Measurements from ENCODE around the gene PHF21B. TPM values are rescaled to one million over a fixed set of nuclear protein-coding genes. Genes with fewer than 3 reads are reported as not detected.

Gene PHF21B
- total RNA-seq, 4 donors from 2014 or later, result not detected

- TF ChIP-seq POLR2AphosphoS5 (IDR thresholded peaks at IDR 0.05) (no peak), EP300 (IDR thresholded peaks at IDR 0.05) (no peak), POLR2A (IDR thresholded peaks at IDR 0.05) (no peak)
- Histone ChIP-seq H3K4me3 (no peak overlapping the region), H3K4me1 (no peaks in the 10 kb centered on the region), H3K9me3 (no peaks in the 10 kb centered on the region), H3K36me3 (no peaks in the 10 kb centered on the region), H3K27ac (no peak overlapping the region), H3K27me3 (peaks cover 68% of the 10 kb centered on the region)
- no peak for DNase-seq (ENCODE audit: low spot score in 2 of 2)
- WGBS, result 58% methylated on average over 7 of the region's 8 CpGs
These were observed 32.5 kb upstream of the PHF21B start for GRCh38 chr22:45042263-45042662.

GRCh38 chr22:45039133-45039532, 29.3 kb upstream of the PHF21B start:
- no peak overlapping the region for H3K27ac ChIP-seq
- TF ChIP-seq, protein P1, sequence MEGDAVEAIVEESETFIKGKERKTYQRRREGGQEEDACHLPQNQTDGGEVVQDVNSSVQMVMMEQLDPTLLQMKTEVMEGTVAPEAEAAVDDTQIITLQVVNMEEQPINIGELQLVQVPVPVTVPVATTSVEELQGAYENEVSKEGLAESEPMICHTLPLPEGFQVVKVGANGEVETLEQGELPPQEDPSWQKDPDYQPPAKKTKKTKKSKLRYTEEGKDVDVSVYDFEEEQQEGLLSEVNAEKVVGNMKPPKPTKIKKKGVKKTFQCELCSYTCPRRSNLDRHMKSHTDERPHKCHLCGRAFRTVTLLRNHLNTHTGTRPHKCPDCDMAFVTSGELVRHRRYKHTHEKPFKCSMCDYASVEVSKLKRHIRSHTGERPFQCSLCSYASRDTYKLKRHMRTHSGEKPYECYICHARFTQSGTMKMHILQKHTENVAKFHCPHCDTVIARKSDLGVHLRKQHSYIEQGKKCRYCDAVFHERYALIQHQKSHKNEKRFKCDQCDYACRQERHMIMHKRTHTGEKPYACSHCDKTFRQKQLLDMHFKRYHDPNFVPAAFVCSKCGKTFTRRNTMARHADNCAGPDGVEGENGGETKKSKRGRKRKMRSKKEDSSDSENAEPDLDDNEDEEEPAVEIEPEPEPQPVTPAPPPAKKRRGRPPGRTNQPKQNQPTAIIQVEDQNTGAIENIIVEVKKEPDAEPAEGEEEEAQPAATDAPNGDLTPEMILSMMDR (IDR thresholded peaks at IDR 0.05), result no peak
- TF ChIP-seq EP300 (IDR thresholded peaks at IDR 0.05) (no peak), POLR2A (IDR thresholded peaks at IDR 0.05) (no peak)
- no peak for DNase-seq (ENCODE audit: low spot score in 2 of 2)
- H3K4me1 ChIP-seq, result no peaks in the 10 kb centered on the region
- H3K9me3 ChIP-seq, result no peaks in the 10 kb centered on the region
- peaks cover 66% of the 10 kb centered on the region for H3K27me3 ChIP-seq
- 70% methylated on average over 8 of the region's 8 CpGs for WGBS
- no peaks in the 10 kb centered on the region for H3K36me3 ChIP-seq
- no peak overlapping the region for H3K4me3 ChIP-seq

DNA sequence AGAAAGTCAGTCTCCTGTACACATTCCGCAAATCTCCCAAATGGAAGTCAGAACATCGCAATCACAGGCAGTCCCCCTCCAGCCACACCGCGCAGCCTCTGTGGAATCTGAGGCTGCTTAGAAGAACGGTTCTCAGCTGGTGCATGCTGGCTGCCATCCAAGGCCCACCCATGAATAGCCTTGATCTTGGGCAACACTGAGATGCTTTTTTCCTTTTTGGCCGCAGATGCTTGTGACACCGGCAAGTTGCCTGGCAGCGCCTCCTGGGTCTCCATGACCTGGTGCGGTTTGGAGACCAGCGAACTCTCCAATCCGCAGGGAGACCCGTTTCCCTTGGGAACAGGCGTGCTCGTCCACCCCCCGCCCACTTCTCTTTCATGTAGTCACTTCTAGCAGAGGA, 26.3 kb upstream of the PHF21B start:
- DNase-seq (ENCODE audit: low spot score in 2 of 2), result no peak
- 59% methylated on average over 15 of the region's 15 CpGs for WGBS
- H3K27me3 ChIP-seq, result peaks cover 61% of the 10 kb centered on the region
- H3K4me1 ChIP-seq, result no peaks in the 10 kb centered on the region
- no peaks in the 10 kb centered on the region for H3K9me3 ChIP-seq
- TF ChIP-seq EP300 (IDR thresholded peaks at IDR 0.05) (no peak), POLR2A (IDR thresholded peaks at IDR 0.05) (no peak), POLR2AphosphoS5 (IDR thresholded peaks at IDR 0.05) (no peak)
- TF ChIP-seq, protein P1 (IDR thresholded peaks at IDR 0.05), result no peak
- H3K27ac ChIP-seq, result no peak overlapping the region
- no peaks in the 10 kb centered on the region for H3K36me3 ChIP-seq
- H3K4me3 ChIP-seq, result no peak overlapping the region

GRCh38 chr22:45034821-45035220, 25.0 kb upstream of the PHF21B start:
- Histone ChIP-seq H3K9me3 (no peaks in the 10 kb centered on the region), H3K4me1 (no peaks in the 10 kb centered on the region), H3K4me3 (no peak overlapping the region), H3K36me3 (no peaks in the 10 kb centered on the region), H3K27me3 (peaks cover 65% of the 10 kb centered on the region), H3K27ac (no peak overlapping the region)
- TF ChIP-seq, protein P1 (IDR thresholded peaks at IDR 0.05), result no peak
- no peak for TF ChIP-seq EP300 (IDR thresholded peaks at IDR 0.05)
- no peak for TF ChIP-seq POLR2AphosphoS5 (IDR thresholded peaks at IDR 0.05)
- no peak for TF ChIP-seq POLR2A (IDR thresholded peaks at IDR 0.05)
- WGBS, result 94% methylated on average over 8 of the region's 8 CpGs
- DNase-seq (ENCODE audit: low spot score in 2 of 2), result no peak

DNA sequence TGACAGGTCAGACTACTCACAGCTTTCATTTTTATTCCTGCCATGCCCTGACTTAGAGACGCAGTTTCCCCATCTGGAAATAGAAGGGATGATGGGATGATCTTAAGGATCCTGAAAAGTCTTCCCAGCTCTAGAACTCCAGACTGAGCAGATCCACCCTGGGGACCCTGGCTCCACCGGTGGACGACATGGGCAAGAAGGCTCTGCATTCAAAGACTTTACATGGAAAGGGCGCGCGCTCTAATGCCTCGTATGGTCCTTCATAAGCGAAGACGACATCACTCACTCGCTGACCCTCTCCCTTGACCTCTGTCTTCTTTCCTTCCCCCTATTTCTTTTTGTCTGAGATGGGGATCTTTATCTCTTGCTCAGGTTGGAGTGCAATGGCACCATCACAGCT, 24.4 kb upstream of the PHF21B start:
- Histone ChIP-seq H3K4me3 (no peak overlapping the region), H3K4me1 (no peaks in the 10 kb centered on the region), H3K27me3 (peaks cover 72% of the 10 kb centered on the region), H3K27ac (no peak overlapping the region), H3K36me3 (no peaks in the 10 kb centered on the region), H3K9me3 (no peaks in the 10 kb centered on the region)
- 85% methylated on average over 10 of the region's 10 CpGs for WGBS
- DNase-seq (ENCODE audit: low spot score in 2 of 2), result no peak
- TF ChIP-seq EP300 (IDR thresholded peaks at IDR 0.05) (no peak), POLR2A (IDR thresholded peaks at IDR 0.05) (no peak), POLR2AphosphoS5 (IDR thresholded peaks at IDR 0.05) (no peak)
- TF ChIP-seq, protein P1 (IDR thresholded peaks at IDR 0.05), result no peak

DNA sequence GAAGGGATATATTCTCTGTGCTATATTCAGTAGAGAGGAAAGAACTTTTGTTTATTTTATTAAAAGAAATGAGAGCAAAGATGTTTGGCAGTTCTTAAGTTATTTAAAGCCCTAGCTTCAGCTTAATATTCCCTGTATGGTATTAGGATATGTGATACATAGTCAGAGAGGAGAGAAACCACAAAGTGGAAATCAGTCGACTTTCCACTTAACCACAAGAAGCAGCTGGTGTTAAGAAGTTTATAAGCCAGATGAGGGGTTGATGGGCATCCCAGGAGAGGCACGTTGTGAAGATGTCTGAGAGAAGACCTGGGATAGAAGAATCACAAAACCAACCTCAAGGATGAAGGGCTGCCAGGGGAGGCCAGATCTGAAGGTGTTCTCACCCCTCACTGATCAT, 23.3 kb upstream of the PHF21B start:
- no peak overlapping the region for H3K4me3 ChIP-seq
- WGBS, result 24% methylated on average over 2 of the region's 2 CpGs
- no peaks in the 10 kb centered on the region for H3K4me1 ChIP-seq
- peaks cover 74% of the 10 kb centered on the region for H3K27me3 ChIP-seq
- H3K9me3 ChIP-seq, result no peaks in the 10 kb centered on the region
- TF ChIP-seq EP300 (IDR thresholded peaks at IDR 0.05), result no peak
- TF ChIP-seq POLR2AphosphoS5 (IDR thresholded peaks at IDR 0.05), result no peak
- TF ChIP-seq POLR2A (IDR thresholded peaks at IDR 0.05), result no peak
- TF ChIP-seq, protein P1 (IDR thresholded peaks at IDR 0.05), result no peak
- H3K27ac ChIP-seq, result no peak overlapping the region
- H3K36me3 ChIP-seq, result no peaks in the 10 kb centered on the region
- no peak for DNase-seq (ENCODE audit: low spot score in 2 of 2)

Measured in suprapubic skin (tissue), 4 donors.